GM21447 (cell line): ENCODE results near the gene GRK2.
A peak's percentile ranks its signal among the peaks of the same experiment; 100 is the strongest.
"Not testable (repeated sequence)": the region's sequence is repeated elsewhere in the genome, so short reads cannot be mapped to it uniquely, and the experiment has no call there.

Experiments used
- ATAC-seq: cut with Tn5 transposase; IDR thresholded peaks from one replicate; pipeline ENCODE4 v1.9.1; 2021; ENCODE audit not compliant: unreplicated experiment

Gene GRK2

DNA sequence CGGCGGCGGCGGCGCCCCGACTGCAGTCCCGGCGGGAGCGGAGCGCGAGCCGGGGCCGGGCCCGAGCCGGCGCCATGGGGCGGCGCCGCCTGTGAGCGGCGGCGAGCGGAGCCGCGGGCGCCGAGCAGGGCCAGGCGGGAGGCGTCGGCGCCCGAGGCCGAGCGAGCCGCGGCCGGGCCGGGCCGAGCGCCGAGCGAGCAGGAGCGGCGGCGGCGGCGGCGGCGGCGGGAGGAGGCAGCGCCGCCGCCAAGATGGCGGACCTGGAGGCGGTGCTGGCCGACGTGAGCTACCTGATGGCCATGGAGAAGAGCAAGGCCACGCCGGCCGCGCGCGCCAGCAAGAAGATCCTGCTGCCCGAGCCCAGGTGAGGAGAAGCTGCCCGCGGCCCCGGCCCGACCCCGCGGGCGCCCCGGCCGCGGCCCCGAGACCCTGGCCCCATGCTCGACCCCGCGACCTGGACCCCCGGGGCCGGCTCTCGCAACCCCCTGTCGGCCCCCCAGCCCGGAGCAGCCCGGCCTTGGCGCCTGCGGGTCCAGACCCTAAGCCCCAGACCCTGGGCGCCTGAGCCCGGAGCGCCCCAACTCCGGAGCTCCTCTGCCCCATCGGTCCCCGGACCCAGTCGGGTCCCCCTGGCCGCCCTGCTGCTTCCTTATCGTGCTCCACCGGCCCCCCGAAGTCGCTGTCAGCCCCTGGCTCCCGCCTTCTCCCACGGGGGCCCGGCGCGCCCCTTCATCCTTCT is at the start of gene GRK2:
Gene GRK2, plus strand, starts transcription at position 25 of the 739 bp plus-strand sequence. Its CDS starts 227 bp downstream, at position 252.
- ATAC-seq = no peak

DNA sequence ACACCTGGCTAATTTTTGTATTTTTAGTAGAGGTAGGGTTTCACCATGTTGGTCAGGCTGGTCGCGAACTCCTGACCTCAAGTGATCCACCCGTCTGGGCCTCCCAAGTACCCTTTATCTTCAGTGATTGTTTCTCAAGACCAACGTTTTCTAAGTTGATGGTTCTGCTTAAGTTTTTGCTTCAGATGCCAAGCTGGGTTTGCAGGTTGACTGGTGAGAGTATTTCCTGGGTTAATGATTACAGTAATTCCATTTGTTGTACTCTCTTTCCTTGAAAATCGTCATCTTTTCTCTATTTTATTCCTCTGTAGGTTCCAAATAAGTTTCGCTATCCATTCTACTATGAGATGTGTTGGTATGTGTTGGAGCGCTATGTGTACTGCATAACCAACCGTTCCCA is 38.5 kb upstream of the GRK2 start:
- ATAC-seq = no peak

DNA sequence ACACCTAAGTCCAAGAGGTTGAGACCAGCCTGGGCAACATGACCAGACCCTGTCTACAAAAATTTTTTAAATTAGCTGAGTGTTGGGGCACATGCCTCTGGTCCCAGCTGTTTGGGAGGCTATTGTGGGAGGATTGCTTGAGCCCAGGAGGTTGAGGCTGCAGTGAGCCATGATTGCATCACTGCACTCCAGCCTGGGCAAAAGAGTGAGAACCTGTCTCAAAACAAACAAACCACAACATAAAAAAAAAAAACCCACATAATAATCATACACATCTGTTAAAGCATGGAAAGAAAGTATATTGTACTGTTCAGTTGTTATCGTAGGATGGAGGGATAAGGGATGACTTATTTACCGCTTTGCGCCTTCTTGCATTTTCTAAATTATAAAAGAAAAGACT is 35.9 kb upstream of the GRK2 start:
- ATAC-seq = no peak

DNA sequence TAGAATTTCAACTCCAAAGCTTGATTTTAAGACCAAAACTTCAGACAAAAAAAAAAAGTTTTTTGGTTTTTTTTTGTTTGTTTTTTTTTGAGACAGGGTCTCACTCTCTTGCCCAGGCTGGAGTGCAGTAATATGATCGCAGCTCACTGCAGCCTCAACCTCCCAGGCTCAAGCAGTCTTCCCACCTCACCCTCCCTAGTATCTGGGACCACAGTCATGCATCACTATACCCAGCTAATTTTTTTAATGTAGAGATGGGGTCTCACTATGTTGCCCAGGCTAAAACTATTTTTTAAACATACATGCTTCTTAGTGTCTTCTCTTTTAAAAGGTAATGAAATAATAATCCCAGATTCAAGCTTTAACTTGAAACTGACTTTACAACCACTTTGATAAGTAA is 35.4 kb upstream of the GRK2 start:
- ATAC-seq = no peak

DNA sequence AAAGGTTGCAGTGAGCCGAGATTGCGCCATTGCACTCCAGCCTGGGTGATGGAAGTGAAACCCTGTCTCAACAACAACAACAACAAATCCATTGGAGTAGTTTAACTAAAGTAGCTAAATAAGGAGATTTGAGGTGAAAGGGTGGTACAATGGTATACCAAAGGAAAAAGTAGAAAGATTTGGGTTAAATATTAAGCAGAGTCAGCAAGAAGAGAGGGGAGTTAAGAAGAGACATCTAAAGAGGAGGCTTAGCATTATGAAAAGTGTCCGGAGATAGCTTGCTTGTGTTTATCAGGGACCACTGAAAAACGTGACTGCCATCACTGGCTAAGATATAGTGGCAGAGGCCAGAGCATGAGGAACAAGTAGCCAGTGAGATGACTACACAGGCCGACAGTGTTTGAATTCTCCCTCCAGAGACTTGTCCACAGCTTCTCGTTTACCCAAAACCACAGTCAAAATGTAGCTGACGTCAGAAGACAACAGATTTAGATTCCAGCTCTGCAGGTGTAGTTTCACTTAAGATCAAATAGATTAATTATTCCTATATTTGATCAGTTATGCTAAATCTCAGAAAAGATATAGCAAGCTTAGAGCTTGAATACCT is 32.6 kb upstream of the GRK2 start:
- no peak for ATAC-seq

DNA sequence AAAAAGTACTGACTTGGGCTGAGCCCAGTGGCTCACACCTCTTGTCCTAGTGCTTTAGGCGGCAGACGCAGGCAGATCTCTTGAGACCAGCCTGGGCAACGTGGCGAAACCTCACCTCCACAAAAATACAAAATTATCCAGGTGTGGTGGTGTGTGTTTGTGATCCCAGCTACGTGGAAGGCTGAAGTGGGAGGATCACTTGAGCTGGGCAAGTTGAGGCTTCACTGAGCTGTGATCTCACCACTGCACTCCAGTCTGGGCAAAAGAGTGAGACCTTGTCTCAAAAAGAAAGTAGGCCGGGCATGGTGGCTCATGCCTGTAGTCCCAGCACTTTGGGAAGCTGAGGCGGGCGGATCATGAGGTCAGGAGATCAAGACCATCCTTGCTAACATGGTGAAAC is 31.7 kb upstream of the GRK2 start:
- ATAC-seq = not testable (repeated sequence)

DNA sequence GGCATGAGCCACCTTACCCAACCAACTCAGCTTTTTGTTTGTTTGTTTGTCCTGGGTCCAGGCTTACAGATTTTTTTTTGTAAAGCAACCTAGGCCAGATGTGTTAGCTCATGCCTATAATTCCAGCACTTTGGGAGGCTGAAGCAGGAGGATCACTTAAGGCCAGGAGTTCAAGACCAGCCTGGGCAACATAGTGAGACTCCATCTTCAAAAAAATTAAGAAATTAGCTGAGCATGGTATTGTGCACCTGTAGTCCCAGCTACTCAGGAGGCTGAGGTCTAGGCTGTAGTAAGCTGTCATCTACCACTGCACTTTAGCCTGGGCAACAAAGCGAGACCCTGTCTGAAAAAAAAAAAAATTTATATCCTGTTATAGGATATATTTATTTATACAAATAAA is 28.7 kb upstream of the GRK2 start:
- no peak for ATAC-seq

DNA sequence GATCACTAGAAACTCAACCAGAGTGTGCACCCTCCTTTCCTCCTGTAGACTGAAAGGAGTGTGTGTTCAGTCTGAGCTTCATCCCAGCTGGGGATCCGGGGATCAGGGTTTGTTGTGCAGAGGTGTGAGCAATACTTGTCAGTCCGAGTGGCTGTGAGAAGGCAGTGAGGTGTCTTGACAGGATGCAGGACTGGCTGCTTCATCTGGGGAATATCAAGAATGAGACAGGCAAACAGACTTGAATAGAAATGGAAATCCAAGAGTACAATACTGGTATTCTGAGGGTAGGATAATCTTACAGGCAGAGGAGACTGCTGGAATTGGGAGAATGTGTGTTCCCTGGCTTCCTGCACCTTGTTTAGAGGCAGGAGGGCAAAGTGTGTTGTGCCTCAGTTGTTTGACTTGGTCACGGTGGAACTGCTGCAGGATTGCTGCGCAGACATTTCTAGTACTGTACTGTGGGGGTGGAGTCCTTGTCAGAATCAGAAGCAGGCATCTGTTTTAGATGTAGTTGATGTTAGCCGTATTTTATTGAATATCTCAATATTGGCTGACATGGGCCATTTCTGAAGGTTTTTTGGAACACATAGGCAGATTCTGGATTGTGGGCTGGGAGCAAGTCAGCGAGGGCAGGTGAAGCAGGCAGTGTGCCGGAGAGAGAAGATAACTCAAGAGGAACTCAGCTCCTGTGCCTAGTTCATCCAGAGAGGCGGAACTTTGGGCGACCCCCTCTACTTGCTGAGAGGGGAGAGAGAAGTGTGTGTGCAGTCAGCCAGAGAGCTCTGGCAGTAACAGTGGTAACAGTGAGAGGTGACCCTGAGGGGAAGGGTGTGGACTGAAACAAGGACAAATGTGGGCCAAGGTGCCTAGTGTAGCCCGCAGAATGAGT is 27.1 kb upstream of the GRK2 start:
- ATAC-seq = no peak

DNA sequence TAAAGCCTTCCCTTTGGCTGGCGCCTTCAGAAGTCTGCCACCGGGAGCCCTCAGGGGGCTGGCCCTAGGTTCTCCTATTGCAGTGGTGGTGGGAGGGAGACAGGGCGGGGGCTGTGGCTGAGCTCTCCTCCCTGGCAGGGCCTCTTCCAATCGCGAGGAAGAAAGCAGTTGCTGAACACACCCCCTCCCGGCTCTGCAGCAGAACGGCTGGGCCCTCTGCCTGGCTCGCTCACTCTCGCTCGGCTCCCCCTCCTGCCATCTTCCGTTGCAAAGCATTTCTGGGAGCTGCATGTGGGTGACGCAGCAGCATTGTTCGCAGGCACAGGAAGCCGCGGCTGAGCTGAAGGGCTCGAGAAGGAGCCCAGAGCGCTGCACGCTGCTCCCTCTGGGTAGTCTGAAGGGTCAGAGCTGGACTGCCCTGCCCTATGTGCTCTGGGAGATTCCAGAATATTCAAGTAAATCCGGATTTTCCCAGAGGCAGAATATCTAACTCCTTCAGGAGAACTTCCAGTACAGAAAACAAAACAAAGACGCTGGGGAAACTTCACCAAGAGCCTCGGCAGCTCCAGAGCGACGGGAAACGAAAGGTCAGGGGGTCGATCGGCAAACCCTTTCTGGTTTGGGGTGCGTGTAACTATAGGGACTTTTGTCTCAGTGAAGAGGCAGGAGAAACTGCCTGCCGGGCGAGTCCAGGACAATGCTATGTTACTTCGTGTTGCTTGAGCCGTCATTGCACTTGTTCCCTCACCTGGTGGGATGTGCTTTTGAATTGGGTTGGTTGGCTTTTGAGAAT is 26.3 kb upstream of the GRK2 start:
- ATAC-seq = peak; percentile 90

DNA sequence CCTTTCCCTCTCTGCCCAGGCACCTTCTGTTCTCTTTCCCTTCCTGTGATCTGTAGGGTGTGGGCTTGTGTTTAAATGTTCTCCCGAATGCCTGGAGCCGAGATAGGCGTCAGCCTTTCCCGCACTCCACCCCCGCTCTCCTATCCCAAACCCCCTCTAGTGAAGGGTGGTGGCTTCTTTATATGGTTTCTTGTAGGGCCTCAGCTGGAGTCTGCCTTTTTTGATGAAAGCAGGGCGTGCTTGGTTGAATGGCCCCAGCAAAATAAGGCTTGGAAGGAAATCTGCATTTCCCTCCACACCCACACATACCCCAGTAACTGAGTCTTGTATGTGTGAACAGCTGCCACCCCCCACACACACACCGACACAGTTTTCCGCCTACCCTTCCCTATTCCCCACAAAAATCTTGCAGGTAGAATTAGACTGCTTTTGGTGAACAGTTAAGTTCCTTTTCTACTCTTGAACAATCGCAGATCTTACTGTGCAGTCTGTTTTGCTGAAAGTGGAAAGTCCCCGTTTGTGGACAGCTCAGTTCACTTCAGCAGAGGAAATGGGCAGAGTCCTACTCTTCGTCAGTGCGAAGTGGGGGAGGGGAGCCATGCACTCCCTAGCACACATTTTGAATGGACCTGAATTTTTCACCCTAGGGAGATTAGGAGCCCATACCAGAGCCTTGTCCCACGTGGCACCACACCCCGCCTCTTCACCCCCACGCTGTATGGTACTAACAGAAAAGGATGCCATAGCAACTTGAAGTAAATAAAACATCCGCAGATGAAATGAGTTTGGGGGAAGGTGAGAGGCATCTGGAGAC is 25.5 kb upstream of the GRK2 start:
- peak; percentile 40 for ATAC-seq

DNA sequence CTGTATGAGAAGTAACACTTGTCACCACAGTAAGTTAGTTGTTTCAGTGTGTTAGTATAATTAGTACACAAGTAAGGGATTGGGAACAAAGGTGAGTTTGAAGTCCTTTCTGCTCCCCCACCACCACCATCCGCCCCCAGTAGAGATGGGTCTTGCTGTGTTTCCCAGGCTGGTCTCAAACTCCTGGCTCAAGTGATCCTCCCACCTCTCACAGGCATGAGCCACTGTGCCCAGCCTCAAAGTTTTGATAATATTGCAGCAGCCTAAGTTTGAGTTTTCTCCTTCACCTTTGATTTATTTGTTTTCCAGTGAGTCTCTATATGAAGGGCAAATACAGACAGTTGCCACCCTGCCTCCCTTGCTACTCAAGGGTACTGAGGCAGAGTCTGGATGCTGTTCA is 23.7 kb upstream of the GRK2 start:
- ATAC-seq = no peak

DNA sequence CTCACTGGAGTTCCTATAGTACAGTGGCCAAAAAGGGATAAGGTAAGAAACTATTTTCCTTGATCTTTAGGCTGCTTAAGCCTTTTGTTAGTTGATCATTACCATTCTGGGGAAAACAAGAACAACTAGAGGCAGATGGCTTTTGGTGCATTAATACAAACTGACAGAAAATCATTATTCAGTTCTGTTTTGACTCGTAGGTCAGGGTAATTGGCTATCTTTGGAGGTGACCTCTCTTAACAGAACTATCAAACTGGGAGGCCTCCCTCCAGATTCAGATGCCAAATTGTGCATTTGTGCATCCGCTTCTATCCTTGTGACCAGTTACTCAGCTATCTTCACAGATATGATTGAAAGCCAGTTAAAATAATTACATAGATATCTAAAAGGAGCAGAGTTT is 23.2 kb upstream of the GRK2 start:
- no peak for ATAC-seq

DNA sequence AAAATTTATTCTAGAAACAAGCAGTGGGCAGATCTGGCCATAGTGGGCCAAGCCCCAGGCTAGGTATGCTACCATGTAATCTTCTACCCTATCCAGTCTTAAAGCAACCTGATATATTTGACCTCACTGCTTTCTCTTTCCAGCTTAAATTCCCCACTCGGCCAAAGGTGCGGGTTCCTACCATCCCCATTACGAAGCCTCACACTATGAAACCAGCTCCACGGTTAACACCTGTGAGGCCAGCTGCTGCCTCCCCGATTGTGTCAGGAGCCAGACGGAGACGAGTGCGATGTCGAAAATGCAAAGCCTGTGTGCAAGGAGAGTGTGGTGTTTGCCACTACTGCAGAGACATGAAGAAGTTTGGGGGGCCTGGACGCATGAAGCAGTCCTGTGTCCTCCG is 21.2 kb upstream of the GRK2 start:
- ATAC-seq = no peak

DNA sequence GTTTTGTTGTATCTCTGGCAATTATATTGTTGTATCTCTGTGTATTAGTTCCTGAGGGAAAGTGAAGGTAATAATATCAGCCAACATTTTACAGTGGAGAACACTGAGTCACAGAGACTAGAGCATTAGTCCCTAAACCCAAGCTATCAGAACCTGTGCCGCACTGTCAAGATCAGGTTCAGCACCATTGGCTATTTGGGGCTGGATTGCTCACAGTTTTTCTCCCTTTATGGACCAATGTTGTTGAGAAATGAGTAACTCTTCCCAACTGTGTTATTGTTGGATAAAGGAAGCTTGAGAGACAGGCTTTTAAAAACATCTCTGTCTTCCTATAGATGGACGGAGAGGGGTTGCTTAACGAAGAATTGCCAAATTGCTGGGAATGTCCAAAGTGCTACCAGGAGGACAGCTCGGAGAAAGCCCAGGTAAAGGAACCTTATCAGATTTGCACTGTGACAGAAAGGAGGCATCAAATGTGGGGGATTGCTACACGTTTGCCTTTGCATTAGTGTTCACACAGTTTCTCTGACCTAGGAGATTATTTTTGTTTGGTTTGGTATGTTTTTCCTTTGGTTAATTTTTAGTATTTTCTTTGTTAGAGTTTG is 18.2 kb upstream of the GRK2 start:
- ATAC-seq = no peak

DNA sequence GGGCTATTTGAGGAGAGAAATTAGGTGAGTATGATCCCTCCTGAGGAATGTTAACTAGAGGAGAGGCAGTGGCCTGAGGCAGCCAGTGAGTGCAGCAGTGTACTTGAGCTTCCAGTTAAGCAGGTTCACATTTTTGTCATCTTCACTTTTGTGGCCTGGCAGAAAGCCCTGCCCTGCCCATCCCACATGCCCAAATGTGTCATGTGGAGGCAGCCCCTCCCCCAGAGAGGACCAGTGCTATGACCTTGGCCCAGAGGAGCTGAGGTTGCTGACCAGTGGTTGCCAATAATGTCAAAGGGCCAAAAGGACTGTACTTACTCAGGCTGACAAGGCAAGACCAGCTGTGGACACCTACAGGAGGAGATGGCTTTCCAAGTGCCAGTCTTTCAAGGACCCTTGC is 17.6 kb upstream of the GRK2 start:
- no peak for ATAC-seq

DNA sequence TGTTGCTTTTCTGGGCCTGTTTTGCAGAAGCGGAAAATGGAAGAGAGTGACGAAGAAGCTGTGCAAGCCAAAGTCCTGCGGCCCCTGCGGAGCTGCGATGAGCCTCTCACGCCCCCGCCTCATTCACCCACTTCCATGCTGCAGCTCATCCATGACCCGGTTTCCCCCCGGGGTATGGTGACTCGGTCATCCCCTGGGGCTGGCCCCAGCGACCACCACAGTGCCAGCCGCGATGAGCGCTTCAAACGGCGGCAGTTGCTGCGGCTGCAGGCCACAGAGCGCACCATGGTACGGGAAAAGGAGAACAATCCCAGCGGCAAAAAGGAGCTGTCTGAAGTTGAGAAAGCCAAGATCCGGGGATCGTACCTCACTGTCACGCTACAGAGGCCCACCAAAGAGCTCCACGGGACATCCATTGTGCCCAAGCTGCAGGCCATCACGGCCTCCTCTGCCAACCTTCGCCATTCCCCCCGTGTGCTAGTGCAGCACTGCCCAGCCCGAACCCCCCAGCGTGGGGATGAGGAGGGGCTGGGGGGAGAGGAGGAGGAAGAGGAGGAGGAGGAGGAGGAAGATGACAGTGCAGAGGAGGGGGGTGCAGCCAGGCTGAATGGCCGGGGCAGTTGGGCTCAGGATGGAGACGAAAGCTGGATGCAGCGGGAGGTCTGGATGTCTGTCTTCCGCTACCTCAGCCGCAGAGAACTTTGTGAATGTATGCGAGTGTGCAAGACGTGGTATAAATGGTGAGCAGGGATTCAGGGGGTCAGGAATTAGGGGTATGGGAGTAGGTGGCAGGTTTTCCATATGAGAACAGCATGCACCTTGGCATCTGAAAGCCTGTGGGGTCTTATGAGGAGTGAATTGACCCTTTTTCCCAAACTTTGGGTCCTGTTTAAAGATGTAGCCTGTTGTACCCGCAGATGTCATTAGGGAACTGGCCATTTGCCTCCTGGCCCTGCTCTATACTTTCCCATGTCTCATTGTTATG is 15.9 kb upstream of the GRK2 start:
- no peak for ATAC-seq

DNA sequence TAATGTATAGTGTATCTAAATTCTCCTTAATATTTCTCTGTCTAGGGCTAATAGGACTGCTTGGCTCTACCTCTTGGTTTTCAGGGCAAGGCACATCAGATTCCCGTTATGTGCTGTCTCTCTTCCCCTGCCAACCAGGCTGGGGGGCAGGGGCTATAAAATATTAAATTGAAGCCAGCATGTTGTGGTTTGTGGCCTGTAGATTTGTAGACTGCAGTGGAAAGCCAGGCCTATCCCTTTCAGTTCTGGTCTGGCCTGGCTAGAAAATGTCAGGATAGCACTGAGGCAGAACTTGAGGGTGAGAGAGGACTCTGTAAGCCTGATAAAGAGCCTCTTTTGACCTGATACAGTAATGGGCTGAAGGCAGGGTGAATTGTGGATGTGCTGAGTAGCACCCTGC is 14.4 kb upstream of the GRK2 start:
- no peak for ATAC-seq

DNA sequence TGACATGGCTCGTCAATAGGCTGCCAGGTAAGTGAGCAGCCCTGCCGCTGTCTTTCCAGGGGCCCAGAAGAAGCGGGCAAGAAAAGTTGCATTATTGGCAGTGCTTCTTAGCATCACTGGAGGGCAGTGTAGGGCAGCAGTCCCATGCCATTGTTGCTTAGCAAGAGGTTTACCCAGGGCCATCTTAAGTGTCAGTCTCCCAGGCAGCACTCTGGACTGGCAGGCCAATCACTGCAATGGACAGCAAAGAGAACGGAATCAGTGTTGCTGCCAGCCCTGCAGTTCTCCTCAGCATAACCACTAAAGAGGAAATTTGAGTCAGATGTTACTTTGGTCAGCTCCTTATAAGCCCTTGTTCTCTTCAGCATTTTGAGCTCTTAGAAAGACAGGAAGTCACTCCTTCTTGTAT is 13.4 kb upstream of the GRK2 start:
- ATAC-seq = no peak
